COR-L47 (cell line): Measurements from ENCODE around the gene RTRAF.

Experiments
- DNase-seq: peaks from one replicate; lab custom pipeline; 2025; lab: John Stamatoyannopoulos, UW

The RTRAF gene

DNA sequence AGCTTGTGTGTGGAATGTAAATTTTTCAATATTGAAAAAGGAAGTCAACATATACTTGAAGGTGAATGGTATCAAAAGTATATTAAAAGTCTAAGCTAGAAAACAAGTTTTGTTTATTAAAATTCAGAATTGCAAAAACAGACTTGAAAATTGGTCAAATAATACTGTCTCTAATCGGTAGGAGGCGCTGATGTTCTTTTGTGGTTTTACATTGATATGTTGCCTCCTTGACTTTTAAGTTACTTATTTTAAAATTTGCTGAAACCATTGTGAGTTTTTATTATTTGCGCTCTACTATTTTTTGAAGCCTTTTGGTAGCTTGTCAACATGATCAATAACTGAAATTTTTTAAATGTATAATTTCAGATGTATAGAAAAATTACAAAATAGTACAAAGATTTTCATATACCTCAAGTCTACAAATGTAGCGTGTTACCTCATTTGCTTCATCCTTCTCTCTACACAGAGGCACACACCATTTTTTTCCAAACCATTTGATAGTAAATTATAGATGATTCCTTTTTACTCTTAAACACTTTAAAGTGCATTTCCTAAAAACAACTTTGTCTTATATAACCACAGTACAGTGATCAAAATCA is 6.9 kb downstream of the RTRAF start:
- no peak for DNase-seq

DNA sequence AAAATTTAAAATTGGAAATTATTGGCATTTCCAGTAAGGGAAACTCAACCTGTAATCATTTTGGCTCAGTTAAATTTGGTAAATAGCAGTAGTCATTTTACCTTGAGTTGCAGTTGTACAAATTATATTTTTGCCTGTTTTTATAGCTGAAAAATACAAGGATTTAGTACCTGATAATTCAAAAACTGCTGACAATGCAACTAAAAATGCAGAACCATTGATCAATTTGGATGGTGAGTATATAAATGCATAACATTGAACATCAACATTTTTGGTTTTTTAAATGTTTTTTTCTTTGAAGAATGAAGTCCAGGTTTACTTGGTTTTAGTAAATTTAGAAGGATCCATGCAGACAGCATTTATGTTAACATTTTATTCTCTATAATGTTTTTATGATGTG is 9.0 kb downstream of the RTRAF start:
- DNase-seq: no peak

GRCh38 chr14:51999084-51999483 is 9.7 kb downstream of the RTRAF start:
- DNase-seq: no peak

DNA sequence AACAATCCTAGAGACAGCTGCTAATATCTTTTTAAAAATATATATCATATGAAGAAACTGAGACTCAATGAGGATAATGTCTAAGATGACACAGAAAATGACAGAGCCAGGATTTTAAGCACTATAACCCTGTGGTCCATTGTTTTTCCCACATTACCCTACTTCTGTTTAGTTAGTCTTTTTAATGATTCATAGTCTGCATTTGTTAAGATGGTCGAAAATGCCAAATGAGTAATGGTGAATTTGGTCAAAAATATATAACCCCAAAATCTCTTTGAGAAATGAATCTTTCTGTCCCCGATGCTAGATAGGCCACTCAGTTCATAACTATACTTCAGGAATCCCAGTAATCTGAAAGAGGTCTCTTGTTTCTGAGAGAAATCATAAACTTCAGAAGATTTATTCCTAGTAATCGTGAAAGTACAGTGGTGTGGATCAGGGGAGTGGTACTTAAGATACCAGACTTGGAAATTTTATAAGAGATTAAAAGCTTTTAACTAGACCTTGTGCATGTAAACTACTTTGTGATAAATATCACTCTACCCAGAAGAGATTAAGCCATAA is 10.8 kb downstream of the RTRAF start:
- DNase-seq: no peak

- DNase-seq: no peak
These were observed 11.3 kb downstream of the RTRAF start for GRCh38 chr14:52000696-52001095.

GRCh38 chr14:52002542-52002941 is 13.2 kb downstream of the RTRAF start:
- DNase-seq: no peak

DNA sequence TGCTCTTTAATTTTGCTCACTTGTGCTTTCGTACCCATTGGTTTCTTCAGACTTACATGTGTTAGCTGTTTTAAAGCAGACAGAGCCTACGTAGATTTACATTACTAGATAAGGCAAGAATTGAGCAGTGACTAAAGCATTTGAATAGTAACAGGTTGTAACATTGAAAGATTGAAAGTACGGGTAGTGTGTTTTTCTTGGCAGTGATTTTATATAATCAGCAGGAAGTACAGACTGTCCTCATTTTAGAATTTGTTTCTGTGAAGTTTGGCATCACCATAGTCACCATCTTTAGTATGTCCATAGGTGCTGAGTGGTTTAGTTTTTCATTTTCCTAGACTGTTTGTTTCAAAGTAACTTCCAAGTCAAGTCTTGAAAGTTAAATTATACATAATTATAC is 14.0 kb downstream of the RTRAF start:
- no peak for DNase-seq

GRCh38 chr14:52005625-52006024 is 16.3 kb downstream of the RTRAF start:
- DNase-seq: no peak

DNA sequence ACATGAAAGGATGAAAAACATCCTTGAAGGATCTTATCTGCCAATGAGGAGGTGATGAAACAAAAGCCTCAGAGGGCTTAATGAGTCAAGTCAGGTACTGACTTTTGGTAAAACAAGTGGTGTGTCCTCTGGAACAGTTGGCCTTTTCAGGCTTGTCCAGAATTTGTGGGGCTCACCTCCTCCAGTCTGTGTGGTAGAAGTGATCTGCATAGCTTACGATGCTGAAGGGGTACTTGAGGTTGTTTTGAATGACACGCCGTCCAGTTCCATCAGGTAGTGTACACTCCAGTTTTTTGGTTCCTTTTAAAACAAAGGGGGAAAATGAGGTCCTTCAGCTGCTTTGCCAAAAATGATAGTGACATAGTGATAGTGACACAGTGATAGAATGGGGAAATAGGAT is 17.0 kb downstream of the RTRAF start:
- DNase-seq: no peak

- no peak for DNase-seq
These were observed 17.9 kb downstream of the RTRAF start for GRCh38 chr14:52007211-52007610.

DNA sequence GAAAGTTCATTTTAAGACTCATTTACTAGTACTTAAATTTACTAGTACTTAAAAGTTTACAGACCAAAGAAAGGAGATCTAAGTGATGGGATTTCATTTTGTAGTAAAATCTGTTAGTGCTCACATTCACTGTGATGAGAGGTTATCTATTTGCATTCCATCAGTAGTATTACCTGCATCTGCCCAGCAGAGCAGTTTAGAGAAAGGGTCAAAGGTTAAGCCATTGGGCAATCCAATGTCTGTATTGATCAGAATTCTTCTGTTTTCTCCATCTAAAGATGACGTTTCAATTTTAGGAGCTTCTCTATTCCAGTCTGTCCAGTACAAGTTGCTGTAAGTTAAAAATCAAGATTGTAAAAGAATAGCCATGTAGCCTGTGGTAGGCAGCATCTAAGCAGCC is 18.3 kb downstream of the RTRAF start:
- no peak for DNase-seq

DNA sequence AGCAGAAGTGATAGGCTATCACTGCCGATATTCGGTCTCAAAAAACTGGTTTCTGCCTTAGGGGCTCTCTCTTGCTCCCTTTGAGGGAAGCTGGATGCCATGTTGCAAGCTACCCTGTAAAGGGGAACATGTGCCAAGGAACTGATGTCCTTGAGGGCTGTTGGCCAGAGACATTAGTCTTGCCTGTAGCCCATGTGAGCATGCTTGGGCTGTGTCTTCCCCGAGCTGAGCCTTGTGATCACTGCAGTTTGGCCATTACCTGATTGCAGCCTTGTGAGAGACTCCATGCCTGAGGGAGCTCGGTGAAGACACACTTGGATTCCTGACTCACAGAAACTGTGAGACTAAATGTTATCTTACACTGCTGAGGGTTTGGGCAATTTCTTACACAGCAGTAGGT is 18.8 kb downstream of the RTRAF start:
- no peak for DNase-seq

GRCh38 chr14:52010173-52010693 is 20.9 kb downstream of the RTRAF start:
- no peak for DNase-seq

DNA sequence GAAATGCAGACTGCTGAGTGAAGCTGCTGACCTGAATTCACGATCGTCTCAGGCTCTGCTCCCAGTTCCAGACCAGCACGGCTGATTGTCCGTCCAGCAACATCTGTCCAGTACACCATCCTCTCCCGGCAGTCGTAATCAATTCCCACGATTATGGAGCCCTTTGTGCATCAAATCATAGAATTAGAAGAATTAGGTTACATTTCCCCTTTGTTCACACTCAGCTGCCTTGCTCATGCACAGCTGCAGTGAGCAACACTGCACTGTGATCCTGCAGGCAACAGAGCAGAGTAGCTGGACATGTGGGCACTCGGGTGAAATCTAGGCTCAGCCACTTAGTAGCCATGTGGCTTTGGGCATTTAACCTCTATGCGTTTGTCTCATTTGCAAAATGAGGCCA is 22.2 kb downstream of the RTRAF start:
- no peak for DNase-seq

GRCh38 chr14:52012635-52013034 is 23.3 kb downstream of the RTRAF start:
- no peak for DNase-seq

GRCh38 chr14:52013984-52014600 is 24.7 kb downstream of the RTRAF start:
- DNase-seq: no peak

DNA sequence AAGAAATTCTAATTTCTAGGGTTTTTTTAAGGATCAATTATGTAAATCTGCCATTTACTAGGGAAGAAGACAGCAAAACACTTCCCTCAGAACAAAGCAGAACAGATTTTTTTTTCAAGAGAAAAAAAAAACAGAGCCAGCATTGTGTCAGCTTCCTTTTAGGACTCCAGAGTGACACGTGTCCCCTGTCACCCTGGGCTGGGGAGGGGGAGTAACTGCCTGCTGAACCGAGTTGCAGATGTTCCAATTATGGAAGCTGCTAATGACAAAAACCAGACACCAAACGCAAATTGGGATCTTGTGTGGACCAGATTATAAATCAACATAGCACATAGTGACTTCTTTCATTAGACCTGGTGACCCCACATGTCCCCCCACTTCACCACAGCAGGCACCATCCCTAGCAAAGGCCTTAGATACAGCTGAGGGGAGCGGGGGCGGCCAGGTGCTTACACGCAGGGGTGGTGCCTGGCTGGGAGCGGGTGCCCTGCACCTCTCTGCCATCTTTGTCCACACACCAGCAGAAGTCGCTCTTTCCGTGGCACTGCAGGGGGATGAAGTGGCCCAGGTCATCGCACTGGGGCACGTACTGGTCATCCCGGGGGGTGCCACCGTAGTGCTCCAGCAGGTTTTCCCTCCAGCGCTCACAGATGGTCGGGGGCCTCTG is 25.4 kb downstream of the RTRAF start:
- DNase-seq: no peak

DNA sequence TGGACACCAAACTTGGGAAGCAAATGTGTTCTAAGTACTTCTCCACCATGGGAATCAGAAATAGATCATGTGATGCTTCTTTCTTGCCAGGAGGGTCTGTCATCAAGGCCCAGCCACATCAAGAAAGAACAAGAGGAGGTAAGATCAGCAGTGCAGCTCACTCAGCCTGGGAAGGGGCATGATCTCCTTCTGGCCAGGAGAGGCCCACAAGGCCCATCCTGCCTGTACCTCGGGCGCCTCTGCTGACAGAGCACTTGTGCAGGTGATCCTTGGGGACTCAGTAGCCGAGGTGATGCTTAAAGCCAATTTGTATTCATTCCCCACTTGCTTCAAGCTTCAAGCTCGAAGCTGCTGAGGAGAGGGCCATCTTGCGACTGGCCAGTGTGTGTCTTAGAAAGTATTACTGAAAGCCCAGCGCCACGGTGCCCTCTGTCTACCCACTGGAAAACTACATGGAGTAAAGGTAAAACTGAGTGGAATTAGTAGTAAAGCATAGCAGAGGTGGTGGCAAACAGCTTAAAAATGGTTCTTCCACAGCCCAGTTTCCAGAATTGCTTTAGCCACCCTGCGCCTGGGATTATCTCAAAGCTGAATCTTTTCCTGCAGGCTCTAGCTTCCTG is 26.2 kb downstream of the RTRAF start:
- DNase-seq: peak; percentile 16

DNA sequence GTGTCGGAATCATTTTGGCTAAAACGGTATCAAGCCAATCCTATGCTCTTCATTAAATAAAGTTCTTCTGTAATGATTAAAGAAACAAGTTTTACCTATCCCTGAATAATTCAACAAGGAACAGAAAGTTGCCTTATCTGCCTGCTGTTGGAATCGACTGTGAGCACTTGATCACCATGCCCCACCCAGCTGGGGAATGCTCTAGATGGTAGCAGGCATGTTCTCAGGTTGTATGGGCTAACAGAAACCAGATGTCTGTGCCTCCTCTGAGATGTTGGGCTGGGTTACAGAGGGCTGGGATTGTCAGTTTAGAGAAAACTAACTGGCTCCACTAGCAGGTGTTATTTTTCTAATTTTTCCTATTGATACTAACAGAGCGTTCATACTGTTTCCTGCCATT is 28.9 kb downstream of the RTRAF start:
- no peak for DNase-seq

- DNase-seq: no peak
These were observed 29.6 kb downstream of the RTRAF start for GRCh38 chr14:52018970-52019369.

DNA sequence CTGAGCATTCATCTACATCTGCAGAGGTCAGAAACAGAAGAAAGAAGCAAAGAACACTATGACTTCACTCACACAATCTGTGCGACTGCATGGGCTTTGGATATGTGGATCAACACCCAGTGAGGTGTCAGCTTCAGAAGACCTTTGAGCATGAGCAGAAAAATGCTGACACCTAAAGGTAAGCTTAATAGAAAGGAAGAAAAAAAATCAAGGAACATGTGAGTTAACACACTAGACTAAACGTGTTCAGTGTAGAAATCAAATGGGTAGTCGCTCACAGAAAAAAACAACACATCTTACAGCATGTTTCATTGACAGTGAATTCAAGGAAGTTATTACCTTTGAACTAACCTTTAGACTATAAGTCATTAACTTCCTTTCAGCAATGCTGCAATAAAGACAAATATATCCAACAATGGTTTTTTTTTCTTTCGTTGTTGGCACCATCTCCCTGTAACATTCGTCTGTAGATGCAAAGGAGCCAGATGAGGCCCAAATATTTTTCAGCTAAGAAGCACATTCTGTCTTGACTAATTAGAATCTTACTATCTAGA is 30.9 kb downstream of the RTRAF start:
- DNase-seq: no peak
